Measurements from ENCODE around the gene TDP1. TPM values are rescaled to one million over a fixed set of nuclear protein-coding genes. Genes with fewer than 3 reads are reported as not detected.

The TDP1 gene
- total RNA-seq, 1 experiment from 2014 or later, result 16.6 TPM

DNA sequence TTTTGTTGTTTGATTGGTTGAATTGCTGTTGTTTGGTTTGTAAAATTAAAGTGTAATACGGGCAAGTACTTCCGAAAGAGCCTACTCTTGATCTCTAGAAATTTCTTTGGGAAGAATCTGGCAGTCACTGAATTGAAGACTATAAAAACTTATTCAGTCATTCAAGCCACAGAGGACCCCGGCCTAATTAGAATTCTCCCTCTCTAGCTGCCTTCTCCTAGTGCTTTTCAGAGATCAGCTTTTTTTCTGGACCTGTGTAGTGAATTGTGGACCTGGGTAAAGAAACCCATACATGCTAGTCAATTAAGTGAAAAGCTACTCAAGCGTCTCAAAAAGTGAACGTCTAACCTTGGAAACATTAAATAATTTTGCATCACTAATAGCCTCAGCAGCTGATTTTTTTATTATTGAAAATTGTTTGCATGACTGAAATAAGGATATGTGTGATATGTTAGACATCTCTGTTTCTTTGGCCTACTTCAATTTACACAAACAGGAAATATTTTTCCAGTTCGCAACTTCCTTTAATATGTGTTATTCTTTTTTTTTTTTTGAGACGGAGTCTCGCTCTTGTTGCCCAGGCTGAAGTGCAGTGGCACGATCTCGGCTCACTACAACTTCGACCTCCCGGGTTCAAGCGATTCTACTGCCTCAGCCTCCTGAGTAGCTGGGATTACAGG, 28.4 kb upstream of the TDP1 start:
- in situ Hi-C loops (cut with HindIII; ENCODE audit: low pct_unique_long_range_greater_than_20kb, low sequenced_read_pairs), result no loop called here
- DNase-seq (ENCODE audit: low read depth, low spot score), result no peak

DNA sequence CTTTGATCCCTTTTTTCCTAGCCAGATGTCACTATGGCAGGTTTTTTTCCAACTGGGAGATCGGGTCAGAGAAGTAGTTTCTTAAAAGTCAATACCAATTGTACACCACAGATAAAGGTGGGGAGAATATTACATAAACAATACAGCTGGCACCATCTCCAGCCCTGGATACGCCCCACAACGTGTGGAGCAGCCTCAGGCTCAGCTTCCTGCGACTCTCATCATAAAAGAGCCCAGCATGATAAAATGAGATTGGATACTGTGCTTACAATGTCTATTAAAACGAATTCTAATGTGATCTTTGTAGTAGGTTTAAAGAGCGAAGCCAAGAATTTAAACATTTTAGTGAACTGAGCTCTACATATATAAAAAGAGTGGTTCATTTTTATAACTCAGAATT, 22.7 kb upstream of the TDP1 start:
- no peak for DNase-seq (ENCODE audit: low read depth, low spot score)
- in situ Hi-C loops (cut with HindIII; ENCODE audit: low pct_unique_long_range_greater_than_20kb, low sequenced_read_pairs), result no loop called here

DNA sequence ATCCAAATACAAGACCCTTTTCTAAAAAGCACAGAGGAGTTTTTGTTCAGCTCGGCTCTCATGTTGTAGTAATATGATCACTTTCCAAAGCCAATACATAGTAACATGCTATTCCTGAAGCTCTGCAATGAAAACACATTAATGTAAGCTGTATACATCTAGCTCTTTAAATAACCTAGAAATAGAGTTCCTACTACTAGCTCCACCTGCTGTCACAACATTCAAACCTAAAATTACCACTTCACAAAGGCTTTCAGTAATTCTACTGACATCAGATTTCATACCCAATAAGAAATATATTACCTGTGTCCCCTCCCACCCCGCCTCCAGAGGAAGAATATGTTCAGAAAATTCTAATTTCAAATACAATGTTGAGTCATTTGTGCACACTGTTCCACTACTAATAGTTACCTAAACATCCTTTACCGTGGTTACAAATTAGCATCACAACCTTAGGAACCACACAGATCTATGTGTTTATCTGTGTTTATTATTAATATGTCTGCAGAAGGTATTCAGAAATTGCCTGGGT, 19.0 kb upstream of the TDP1 start:
- in situ Hi-C loops (cut with HindIII; ENCODE audit: low pct_unique_long_range_greater_than_20kb, low sequenced_read_pairs), result no loop called here
- DNase-seq (ENCODE audit: low read depth, low spot score), result peak; percentile 24

DNA sequence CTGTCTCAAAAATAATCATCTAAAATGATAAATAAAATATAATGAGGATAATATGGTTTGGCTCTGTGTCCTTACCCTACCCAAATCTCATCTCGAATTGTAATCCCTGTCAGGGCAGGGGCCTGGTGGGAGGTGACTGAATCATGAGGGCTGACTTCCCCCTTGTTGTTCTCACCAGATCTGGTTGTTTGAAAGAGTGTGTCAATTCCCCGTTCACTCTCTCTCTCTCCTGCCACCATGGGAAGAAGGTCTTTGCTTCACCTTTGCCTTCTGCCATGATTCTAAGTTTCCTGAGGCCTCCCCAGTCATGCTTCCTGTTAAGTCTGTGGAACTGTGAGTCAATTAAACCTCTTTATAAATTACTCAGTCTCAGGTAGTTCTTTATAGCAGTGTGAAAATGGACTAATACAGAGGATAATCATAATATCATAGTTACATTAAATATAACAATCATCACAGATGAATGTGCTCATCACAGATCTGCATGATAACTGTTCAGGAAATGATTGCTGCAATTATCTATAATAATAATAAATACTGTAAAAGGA, 13.8 kb upstream of the TDP1 start:
- in situ Hi-C loops (cut with HindIII; ENCODE audit: low pct_unique_long_range_greater_than_20kb, low sequenced_read_pairs), result no loop called here
- no peak for DNase-seq (ENCODE audit: low read depth, low spot score)

DNA sequence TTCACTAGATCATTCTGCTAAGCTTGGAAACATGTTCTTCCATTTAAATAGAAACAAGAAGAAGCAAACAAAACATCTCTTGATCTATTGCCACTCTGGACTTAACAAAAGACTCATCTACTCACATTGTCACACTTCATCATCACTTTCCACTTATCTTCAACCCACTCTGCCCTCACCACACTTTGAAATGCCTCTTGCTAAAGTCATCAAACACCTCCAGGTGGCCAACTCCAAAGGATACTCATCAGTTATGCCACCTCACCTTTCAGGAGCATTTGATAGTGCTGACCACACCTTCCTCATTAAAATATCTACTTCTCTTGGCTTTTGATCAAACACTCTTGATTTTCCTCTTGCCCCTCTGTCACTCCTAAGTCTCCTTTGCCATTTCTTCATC, 8.4 kb upstream of the TDP1 start:
- DNase-seq (ENCODE audit: low read depth, low spot score), result no peak
- in situ Hi-C loops (cut with HindIII; ENCODE audit: low pct_unique_long_range_greater_than_20kb, low sequenced_read_pairs), result no loop called here

DNA sequence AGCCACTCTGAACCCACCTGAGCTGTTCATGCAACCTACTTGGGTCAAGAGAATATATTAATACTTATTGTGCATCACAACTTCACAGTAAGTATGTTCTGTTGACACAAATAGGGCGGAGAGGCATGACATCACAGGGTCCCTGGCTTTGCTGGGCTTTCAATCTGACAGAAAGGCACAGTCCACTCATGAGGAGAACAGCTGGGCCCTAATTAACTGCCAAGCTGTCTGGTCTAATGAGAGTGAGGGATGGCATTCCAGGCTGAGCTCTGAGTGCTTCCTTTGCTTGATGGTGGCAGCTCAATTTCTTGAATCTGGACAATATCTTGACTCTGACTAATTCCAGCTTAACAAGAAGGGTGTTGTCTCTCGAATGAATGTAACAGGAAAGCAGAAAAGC, 3.2 kb upstream of the TDP1 start:
- in situ Hi-C loops (cut with HindIII; ENCODE audit: low pct_unique_long_range_greater_than_20kb, low sequenced_read_pairs), result no loop called here

DNA sequence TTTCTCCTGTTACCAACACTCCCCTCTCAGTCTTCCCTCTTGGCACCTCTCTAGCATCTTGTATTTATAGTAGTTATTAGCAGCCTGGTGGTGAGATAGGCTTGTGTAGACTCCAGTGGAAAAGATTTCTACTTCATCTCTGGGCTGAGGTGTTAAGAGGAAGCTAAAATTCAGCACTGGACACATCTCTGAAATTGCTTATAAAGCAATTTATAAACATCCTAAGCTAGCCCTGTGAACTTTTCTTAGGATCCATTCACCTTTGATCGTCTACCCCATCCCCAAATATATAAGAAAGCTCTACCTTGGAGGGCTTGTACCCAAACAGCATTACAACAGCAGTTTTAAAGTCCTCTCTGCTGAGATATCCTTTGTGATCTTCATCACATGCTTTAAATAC, 2.1 kb upstream of the TDP1 start:
- in situ Hi-C loops (cut with HindIII; ENCODE audit: low pct_unique_long_range_greater_than_20kb, low sequenced_read_pairs), result no loop called here
- no peak for DNase-seq (ENCODE audit: low read depth, low spot score)

More for the DNA sequence above, 3.2 kb upstream of the TDP1 start:
- no peak for DNase-seq (ENCODE audit: low read depth, low spot score)

DNA sequence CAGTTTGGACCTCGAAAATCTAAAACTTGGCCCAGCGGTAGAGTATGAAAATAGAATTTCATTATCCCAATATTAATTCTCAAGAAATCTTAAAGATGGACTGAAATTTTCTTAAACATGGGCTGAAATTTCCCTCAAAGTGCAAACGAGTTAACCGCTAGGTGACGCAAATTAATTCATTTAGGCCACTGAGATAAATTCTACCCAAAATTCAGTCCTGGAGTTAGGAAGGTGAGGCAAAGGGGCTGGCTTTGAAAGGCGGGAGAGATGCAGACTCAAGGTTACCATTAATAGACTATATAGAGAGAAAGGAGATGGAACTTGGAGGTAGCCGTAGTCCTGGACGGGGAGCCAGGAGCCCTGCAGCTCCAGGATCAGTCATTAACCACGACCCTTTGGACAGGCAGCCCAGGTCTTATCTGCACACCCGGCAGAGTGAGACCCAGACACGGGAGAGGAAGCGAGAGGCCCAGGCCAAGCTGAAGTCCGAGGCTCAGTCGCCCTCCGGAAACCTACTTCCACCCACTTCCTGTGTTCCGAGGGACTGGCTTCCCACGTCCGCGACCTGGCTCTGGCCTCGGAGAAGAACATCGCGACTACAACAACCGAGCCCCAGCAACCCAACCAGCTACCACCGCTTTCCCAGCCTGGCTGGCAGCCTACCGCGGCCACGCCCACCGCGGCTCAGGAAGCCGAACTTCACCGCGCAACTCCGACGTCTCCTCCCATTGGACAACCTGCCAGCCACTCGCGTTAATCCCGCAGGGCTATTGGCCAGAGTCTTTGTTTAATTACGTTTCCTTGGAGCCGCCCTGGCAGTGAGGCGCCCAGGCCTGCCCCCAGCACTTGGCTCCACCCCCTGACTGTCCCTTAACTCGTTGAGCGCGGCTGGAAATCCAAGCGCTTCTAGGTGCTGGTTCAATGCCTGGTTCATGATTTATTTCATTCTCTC, 1.4 kb upstream of the TDP1 start, which contains the start of gene EFCAB11:
Gene EFCAB11, minus strand, starts transcription at position 661 of the 952 bp plus-strand sequence. Its CDS starts 70 bp downstream, at position 591.
- DNase-seq (ENCODE audit: low read depth, low spot score), result peak; percentile 99
- in situ Hi-C loops (cut with HindIII; ENCODE audit: low pct_unique_long_range_greater_than_20kb, low sequenced_read_pairs), result no loop called here

DNA sequence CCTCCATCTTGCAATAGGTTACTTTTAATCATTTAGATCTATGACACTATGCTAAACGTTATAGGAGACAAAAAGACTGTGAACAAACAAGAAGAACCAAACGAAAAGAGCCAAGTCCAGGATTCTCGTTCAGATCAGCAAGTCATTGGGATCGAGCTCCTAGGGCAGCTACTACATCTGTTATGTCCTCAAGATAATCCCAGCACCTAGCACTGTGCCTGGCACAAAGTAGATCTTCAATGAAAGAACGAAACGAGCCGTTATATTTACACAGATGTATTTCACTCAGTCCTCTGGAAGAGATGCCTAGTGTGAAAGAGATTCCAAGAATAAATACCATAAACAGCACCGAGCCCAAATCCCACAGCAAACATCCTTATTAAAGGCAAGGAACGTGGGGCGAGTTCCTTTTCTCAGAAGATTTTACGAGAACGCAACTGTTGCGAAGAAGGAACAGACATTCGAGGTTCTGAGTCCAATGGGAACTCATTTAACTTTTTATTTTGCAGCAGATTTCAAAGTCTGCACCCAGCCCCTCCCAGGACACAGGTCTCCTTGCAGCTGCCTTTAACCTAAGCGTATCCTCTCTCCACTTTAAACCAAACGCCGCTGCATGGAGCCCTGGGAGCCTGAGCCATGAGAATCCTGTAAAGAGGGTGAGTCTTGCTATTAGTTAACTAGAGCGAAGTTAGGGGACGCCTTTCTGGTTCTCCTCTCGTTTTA, 544 bp upstream of the TDP1 start:
- no peak for DNase-seq (ENCODE audit: low read depth, low spot score)
- in situ Hi-C loops (cut with HindIII; ENCODE audit: low pct_unique_long_range_greater_than_20kb, low sequenced_read_pairs), result no loop called here

DNA sequence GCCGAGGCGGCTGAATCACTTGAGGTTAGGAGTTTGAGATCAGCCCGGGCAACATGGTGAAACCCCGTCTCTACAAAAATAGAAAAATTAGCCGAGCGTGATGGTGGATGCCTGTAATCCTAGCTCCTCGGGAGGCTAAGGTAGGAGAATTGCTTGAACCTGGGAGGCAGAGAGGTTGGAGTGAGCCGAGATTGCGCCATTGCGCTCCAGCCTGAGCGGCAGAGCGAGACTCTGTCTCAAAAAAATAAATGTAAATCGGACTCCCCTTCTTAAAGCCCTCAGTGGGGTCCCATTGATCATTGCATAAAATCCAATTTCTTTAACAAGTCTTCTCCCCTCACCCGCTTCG, 908 bp downstream of the TDP1 start:
- no peak for DNase-seq (ENCODE audit: low read depth, low spot score)
- in situ Hi-C loops (cut with HindIII; ENCODE audit: low pct_unique_long_range_greater_than_20kb, low sequenced_read_pairs), result no loop called here

DNA sequence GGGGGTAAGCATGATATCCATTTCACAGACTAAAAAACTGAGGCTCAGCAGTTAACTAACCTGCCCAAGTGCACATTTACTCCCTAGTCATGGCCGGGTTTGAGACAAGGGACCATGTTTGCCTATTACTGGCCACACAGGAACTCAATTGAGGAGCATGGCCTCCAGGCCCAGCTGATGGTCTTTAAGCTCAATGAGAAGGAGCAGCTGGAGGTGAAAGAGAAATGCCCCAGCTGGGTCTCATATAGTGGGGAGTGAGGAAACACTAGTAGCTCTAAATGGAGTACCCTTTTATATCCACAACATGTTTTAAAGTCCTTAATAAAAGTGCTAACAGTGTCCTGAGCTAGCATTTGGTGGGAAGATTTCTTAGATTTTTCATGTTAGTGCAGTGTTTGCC, 1.6 kb downstream of the TDP1 start:
- in situ Hi-C loops (cut with HindIII; ENCODE audit: low pct_unique_long_range_greater_than_20kb, low sequenced_read_pairs), result no loop called here
- no peak for DNase-seq (ENCODE audit: low read depth, low spot score)

DNA sequence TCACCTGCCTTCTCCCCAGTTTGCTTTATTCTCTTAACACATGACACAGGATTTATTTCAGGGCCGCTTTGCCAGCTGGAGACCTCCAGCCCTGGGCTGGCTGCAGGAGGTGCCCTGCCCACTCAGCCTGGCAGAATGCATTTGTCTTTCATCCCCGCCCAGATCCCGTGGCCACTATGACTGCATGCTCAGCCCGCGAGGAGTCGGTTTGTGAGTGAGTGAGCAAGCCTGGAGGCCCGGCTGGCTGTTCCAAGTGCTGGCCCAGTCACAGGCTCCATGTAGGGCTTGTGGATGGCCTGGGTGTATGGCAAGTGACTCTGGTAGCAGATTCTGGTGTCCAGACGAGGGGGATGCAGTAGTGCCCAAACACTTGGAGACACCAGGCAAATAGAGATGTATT, 2.1 kb downstream of the TDP1 start:
- in situ Hi-C loops (cut with HindIII; ENCODE audit: low pct_unique_long_range_greater_than_20kb, low sequenced_read_pairs), result no loop called here
- DNase-seq (ENCODE audit: low read depth, low spot score), result no peak

DNA sequence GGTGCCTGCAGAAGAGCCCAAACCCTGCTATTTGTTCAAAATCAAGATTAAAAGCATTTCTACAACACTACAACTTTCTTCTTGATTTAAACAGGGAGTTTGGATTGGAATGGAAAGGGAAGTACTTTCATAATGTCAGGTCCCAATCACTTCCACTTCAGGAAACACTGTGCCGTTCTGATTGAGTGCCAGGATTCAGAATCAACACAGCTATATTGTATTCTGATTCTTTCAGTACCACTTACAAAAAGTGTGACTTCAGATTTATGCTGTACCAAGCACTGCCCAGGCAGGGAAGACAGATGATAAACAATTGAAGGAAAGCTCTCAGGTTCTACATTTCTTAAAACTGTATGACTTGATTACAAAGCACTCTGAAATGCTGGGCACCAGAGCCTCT, 3.2 kb downstream of the TDP1 start:
- in situ Hi-C loops (cut with HindIII; ENCODE audit: low pct_unique_long_range_greater_than_20kb, low sequenced_read_pairs), result no loop called here
- no peak for DNase-seq (ENCODE audit: low read depth, low spot score)

DNA sequence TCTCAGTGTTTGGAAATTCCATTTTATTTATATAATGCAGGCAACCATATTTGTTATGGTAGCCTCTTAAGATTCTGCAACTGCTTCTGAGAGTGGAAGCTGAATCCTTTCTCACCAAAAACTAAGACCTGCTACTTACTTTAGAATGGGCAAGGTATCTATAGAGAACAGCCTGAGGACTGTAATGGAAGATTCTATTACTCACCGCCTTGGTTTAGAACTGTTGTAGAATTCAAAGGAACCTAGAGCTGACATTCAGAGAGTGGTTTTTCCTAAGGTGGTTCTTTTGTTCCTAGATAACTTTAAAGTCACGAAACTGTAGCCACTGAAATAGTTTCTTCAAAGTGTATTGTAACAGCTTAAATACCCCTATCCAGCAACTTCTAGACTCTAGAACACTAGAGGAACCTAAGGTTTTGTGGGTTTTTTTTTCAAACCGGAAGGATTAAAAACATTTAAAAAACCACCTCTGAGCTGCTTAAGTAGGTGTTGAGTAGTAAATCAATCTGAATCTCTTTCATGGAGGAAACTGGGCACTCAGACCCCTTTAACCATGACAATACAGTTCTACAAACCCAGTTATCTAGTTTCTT, 4.2 kb downstream of the TDP1 start:
- in situ Hi-C loops (cut with HindIII; ENCODE audit: low pct_unique_long_range_greater_than_20kb, low sequenced_read_pairs), result no loop called here
- DNase-seq (ENCODE audit: low read depth, low spot score), result no peak

DNA sequence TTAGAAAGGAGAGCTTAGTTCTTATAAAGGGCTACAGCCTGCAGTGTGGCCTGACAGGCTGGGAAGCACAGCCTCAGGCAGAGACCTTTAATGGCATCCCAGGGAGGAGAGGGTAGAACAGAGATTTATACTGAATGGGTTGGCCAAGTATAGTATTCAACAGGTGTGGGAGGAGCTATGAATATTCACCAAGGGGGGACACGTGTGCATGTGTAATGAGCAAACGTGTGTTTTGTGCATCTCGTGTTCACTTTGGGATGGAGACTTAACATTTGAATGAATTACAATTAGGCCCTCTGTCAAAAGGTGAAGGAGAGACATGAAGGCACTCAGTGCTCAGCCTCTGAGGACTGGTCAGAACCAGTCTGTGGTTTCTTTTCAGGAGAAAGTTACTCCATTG, 5.2 kb downstream of the TDP1 start:
- in situ Hi-C loops (cut with HindIII; ENCODE audit: low pct_unique_long_range_greater_than_20kb, low sequenced_read_pairs), result no loop called here
- DNase-seq (ENCODE audit: low read depth, low spot score), result no peak

DNA sequence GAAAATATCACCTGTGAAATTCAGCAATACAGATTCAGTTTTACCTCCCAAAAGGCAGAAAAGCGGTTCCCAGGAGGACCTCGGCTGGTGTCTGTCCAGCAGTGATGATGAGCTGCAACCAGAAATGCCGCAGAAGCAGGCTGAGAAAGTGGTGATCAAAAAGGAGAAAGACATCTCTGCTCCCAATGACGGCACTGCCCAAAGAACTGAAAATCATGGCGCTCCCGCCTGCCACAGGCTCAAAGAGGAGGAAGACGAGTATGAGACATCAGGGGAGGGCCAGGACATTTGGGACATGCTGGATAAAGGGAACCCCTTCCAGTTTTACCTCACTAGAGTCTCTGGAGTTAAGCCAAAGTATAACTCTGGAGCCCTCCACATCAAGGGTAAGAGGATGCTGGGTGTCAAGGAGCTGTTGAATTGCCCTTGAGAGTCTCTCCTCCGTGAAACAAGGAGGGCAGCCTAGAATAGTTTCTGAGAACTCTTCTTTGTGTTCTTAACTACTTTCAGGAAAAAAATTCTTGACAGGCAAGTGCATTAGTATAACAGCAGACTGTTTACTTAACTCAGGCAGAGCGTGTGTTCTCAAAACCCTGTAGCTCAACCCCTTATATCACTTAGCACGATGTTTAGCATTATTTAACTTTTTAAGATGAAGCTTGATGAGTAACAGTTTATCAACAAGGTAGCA, 7.7 kb downstream of the TDP1 start:
- in situ Hi-C loops (cut with HindIII; ENCODE audit: low pct_unique_long_range_greater_than_20kb, low sequenced_read_pairs), result no loop called here
- no peak for DNase-seq (ENCODE audit: low read depth, low spot score)

DNA sequence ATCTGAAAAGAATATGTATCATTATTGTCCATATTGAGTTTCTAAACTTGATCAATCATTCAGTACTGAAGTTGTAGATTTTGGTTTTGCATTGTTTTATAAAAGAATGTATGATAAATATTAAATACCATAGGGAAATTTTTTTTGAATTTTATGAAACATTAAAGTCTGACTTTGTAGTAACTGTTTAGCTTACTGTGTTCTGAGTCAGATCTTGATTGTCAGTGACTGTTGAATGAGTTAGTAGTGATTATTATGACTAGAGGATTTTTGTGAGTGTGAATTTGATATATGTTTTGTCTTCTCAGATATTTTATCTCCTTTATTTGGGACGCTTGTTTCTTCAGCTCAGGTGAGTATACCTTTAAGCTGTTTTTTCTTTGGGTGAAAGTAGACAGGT, 10.1 kb downstream of the TDP1 start:
- in situ Hi-C loops (cut with HindIII; ENCODE audit: low pct_unique_long_range_greater_than_20kb, low sequenced_read_pairs), result no loop called here

More for the DNA sequence above, 10.1 kb downstream of the TDP1 start:
- DNase-seq (ENCODE audit: low read depth, low spot score), result no peak

Data from SK-MEL-5 (cell line).